Karpas-422 (cell line): Measurements from ENCODE around the gene RPF1. TPM values are rescaled to one million over a fixed set of nuclear protein-coding genes. Genes with fewer than 3 reads are reported as not detected.

ENCODE experiments used
- total RNA-seq: library from RNA; depleted of rRNA; stranded (reverse); fragments of >200 nt; shearing (Covaris generic); gene quantifications from 2 replicates; pipeline ENCODE4 v1.2.3, GENCODE V29; 2014; ENCODE audit warnings: low replicate concordance; rRNA removed

RPF1 gene
- total RNA-seq, 1 experiment from 2014 or later = 70.8 TPM

Other genes with a start within 250 kb of the RPF1 start
- gene SAMD13, start 177.6 kb upstream of the RPF1 start, total RNA-seq = 1.6 and 3.1 TPM in 2 replicates
- not detected in 2 replicates for gene DNASE2B, start 80.8 kb upstream of the RPF1 start, total RNA-seq
- gene SPATA1, start 27.1 kb downstream of the RPF1 start, total RNA-seq = 3.6 TPM in 1 of 2 replicates, not detected in the other
- 16.1 and 79.1 TPM in 2 replicates for gene GNG5, start 27.3 kb downstream of the RPF1 start, total RNA-seq
- 5.7 and 19.2 TPM in 2 replicates for gene CTBS, start 95.2 kb downstream of the RPF1 start, total RNA-seq
- 21.4 and 29.0 TPM in 2 replicates for gene SSX2IP, start 211.2 kb downstream of the RPF1 start, total RNA-seq